ENCODE results near the gene CCDC88A. TPM values are rescaled to one million over a fixed set of nuclear protein-coding genes. Genes with fewer than 3 reads are reported as not detected.
A peak's percentile ranks its signal among the peaks of the same experiment; 100 is the strongest.

CCDC88A gene
- total RNA-seq, 1 experiment from 2014 or later = 21.6 TPM

DNA sequence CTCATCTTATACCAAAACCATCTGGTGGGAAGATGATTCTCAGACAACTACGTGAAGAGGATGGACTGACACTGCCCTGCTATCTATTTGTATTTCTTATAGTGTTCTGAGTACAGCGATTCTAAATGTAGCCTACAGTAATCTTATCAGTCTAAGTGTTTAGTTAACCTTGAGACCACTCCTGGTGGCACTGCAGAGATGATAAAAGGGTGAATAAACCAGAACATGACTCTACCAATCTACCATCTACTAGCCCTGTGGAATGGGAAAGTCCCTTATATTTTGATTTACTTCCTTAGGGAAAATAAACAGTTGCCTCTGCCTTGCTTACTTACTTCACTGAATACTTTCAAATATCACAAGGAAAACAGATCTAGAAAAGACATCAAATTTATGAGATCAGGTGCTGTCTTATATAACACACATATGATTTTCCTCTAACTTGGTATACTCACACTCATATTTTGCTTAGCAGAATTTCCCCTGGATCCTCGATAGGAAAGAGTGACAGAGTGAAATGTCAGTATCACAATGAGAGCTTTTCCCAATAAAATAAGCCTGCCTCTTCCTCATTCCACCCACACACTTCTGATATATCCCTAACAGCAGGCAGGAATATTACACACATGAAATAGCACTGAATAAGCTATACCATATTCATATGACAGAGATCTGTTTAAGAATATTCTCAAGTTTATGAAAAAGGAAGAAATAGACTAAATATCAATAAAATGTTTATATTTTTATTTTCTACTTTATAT is 92.0 kb downstream of the CCDC88A start:
- Histone ChIP-seq H3K9ac (ENCODE audit: low read length) (no peak overlapping the region), H3K4me1 (ENCODE audit: insufficient read depth, low read length) (no peaks in the 10 kb centered on the region), H3K36me3 (ENCODE audit: low read depth, low read length) (no peaks in the 10 kb centered on the region), H3F3A (ENCODE audit: low read length, unreplicated experiment) (no peaks in the 10 kb centered on the region), H3K79me2 (ENCODE audit: low read length) (no peaks in the 10 kb centered on the region), H3K4me3 (ENCODE audit: low read length) (no peak overlapping the region), H3K27me3 (ENCODE audit: low read length) (no peaks in the 10 kb centered on the region), H2AFZ (ENCODE audit: low read length) (no peak overlapping the region), H3K27ac (ENCODE audit: low read length) (no peak overlapping the region), H3K9me3 (ENCODE audit: low read length) (no peaks in the 10 kb centered on the region), H4K20me1 (ENCODE audit: low read length) (no peaks in the 10 kb centered on the region), H3K9me2 (replicated peaks; ENCODE audit: low read length) (no peaks in the 10 kb centered on the region), H3K4me2 (ENCODE audit: low read length) (no peak overlapping the region)
- DNase-seq (no peak), ATAC-seq (no peak)
- TF ChIP-seq EZH2phosphoT487 (IDR thresholded peaks at IDR 0.05; ENCODE audit: borderline replicate concordance, low read length) = no peak
- TF ChIP-seq, protein P1, sequence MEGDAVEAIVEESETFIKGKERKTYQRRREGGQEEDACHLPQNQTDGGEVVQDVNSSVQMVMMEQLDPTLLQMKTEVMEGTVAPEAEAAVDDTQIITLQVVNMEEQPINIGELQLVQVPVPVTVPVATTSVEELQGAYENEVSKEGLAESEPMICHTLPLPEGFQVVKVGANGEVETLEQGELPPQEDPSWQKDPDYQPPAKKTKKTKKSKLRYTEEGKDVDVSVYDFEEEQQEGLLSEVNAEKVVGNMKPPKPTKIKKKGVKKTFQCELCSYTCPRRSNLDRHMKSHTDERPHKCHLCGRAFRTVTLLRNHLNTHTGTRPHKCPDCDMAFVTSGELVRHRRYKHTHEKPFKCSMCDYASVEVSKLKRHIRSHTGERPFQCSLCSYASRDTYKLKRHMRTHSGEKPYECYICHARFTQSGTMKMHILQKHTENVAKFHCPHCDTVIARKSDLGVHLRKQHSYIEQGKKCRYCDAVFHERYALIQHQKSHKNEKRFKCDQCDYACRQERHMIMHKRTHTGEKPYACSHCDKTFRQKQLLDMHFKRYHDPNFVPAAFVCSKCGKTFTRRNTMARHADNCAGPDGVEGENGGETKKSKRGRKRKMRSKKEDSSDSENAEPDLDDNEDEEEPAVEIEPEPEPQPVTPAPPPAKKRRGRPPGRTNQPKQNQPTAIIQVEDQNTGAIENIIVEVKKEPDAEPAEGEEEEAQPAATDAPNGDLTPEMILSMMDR (conservative IDR thresholded peaks at IDR 0.05; ENCODE audit: low read depth, low read length) = no peak
- no peak for TF ChIP-seq EZH2 (IDR thresholded peaks at IDR 0.05; ENCODE audit: low read length, unreplicated experiment)
- BruUV-seq (replicated peaks) = no TSS peak
- ChIA-PET POLR2A (ENCODE audit: unreplicated experiment) (no interaction called here), CTCF (no interaction called here)
- intact Hi-C loops (cut with micrococcal nuclease) = no loop called here

DNA sequence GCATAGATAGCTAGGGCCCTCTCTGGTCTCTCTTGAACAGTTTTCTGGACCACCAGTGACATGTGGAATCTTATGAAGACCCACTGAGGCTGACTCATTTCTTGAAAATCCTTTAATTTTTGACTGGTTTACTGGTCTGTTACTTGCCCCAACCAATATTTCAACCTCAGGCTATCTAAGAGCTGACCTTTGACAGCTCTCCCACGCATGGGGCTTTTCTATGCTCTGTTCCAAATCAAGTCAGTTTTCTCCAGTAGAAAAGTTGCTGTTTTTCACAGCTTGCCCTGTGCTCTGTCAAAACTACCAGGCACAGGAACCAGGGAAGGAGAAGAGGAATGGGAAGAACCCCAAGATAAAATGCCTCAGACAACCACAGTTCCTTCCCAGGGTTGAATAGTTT is 104.7 kb downstream of the CCDC88A start:
- Histone ChIP-seq H3K79me2 (ENCODE audit: low read length) (no peaks in the 10 kb centered on the region), H4K20me1 (ENCODE audit: low read length) (no peaks in the 10 kb centered on the region), H2AFZ (ENCODE audit: low read length) (no peak overlapping the region), H3K4me3 (ENCODE audit: low read length) (no peak overlapping the region), H3F3A (ENCODE audit: low read length, unreplicated experiment) (no peaks in the 10 kb centered on the region), H3K9me2 (replicated peaks; ENCODE audit: low read length) (no peaks in the 10 kb centered on the region), H3K36me3 (ENCODE audit: low read depth, low read length) (peaks cover 8% of the 10 kb centered on the region; the same call in 1 of the 2 replicates), H3K9me3 (ENCODE audit: low read length) (no peaks in the 10 kb centered on the region), H3K27ac (ENCODE audit: low read length) (no peak overlapping the region), H3K27me3 (ENCODE audit: low read length) (no peaks in the 10 kb centered on the region), H3K4me1 (ENCODE audit: insufficient read depth, low read length) (peaks cover 22% of the 10 kb centered on the region), H3K4me2 (ENCODE audit: low read length) (no peak overlapping the region), H3K9ac (ENCODE audit: low read length) (no peak overlapping the region)
- TF ChIP-seq EZH2phosphoT487 (IDR thresholded peaks at IDR 0.05; ENCODE audit: borderline replicate concordance, low read length) = no peak
- TF ChIP-seq, protein P1 (conservative IDR thresholded peaks at IDR 0.05; ENCODE audit: low read depth, low read length) = no peak
- no peak for TF ChIP-seq EZH2 (IDR thresholded peaks at IDR 0.05; ENCODE audit: low read length, unreplicated experiment)
- ATAC-seq (no peak), DNase-seq (no peak)
- BruUV-seq (replicated peaks) = no TSS peak
- intact Hi-C loops (cut with micrococcal nuclease) = no loop called here
- CTCF ChIA-PET = no interaction called here
- POLR2A ChIA-PET (ENCODE audit: unreplicated experiment) = no interaction called here

DNA sequence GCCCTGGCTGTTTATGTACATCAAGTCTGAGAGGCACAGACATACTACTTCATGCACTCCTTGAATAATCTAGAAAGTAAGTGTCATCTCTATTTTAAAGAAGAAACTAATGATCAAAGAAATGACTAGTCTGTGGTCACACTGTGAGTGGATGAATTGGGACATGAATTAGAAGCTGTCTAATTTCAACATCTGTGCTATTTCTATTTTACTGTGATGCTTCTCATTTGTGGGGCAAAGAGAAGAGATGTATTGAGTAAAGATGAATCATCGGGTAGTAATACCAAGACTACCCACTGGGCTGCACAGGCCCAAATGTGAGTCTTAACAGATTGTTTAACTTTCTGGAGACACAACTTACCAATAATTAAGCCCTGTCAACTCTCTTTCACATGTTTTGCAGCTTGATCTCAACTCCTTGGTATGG is 108.2 kb downstream of the CCDC88A start:
- Histone ChIP-seq H4K20me1 (ENCODE audit: low read length) (no peaks in the 10 kb centered on the region), H3K4me1 (ENCODE audit: insufficient read depth, low read length) (peaks cover 31% of the 10 kb centered on the region), H3K9ac (ENCODE audit: low read length) (no peak overlapping the region), H3F3A (ENCODE audit: low read length, unreplicated experiment) (no peaks in the 10 kb centered on the region), H3K36me3 (ENCODE audit: low read depth, low read length) (peaks cover 8% of the 10 kb centered on the region; the same call in 1 of the 2 replicates), H2AFZ (ENCODE audit: low read length) (no peak overlapping the region), H3K9me3 (ENCODE audit: low read length) (no peaks in the 10 kb centered on the region), H3K79me2 (ENCODE audit: low read length) (no peaks in the 10 kb centered on the region), H3K27ac (ENCODE audit: low read length) (no peak overlapping the region), H3K4me2 (ENCODE audit: low read length) (peak overlapping the region; percentile 14), H3K27me3 (ENCODE audit: low read length) (no peaks in the 10 kb centered on the region), H3K4me3 (ENCODE audit: low read length) (no peak overlapping the region), H3K9me2 (replicated peaks; ENCODE audit: low read length) (no peaks in the 10 kb centered on the region)
- CTCF ChIA-PET = no interaction called here
- TF ChIP-seq EZH2phosphoT487 (IDR thresholded peaks at IDR 0.05; ENCODE audit: borderline replicate concordance, low read length) = no peak
- TF ChIP-seq, protein P1 (conservative IDR thresholded peaks at IDR 0.05; ENCODE audit: low read depth, low read length) = peak; percentile 48
- no TSS peak for BruUV-seq (replicated peaks)
- ATAC-seq = peak; percentile 86
- peak; percentile 71 for DNase-seq
- intact Hi-C loops (cut with micrococcal nuclease) = no loop called here
- POLR2A ChIA-PET (ENCODE audit: unreplicated experiment) = no interaction called here
